DOHH2 (cell line): ENCODE measurements around the gene TPH2.

Experiments
- H3F3A ChIP-seq: fragments of 200-600 bp; sonication (generic), shearing (Covaris generic); 2 replicates; pipeline ENCODE4 v1.6.0; 2016; ENCODE audit warnings: antibody characterized with exemption, mild to moderate bottlenecking; ENCODE audit not compliant: control insufficient read depth, insufficient read depth
- H3K27ac ChIP-seq: fragments of 200-600 bp; sonication (generic); 2 replicates; pipeline ENCODE4 v1.5.1; 2014; ENCODE audit warnings: low read depth, mild to moderate bottlenecking, low read length, moderate library complexity
- H3K27me3 ChIP-seq: fragments of 200-600 bp; sonication (generic); 2 replicates; pipeline ENCODE4 v1.6.1; 2014; ENCODE audit warnings: mild to moderate bottlenecking, low read length, mixed read lengths; ENCODE audit not compliant: control insufficient read depth
- H3K36me3 ChIP-seq: fragments of 200-600 bp; sonication (generic); 2 replicates; pipeline ENCODE4 v1.6.1; 2014; ENCODE audit warnings: mild to moderate bottlenecking, low read length, moderate library complexity, mixed read lengths; ENCODE audit not compliant: control insufficient read depth
- H3K4me1 ChIP-seq: fragments of 200-600 bp; sonication (generic); 2 replicates; pipeline ENCODE4 v1.6.1; 2014; ENCODE audit warnings: mild to moderate bottlenecking, low read length, mixed read lengths; ENCODE audit not compliant: control insufficient read depth
- H3K4me2 ChIP-seq: fragments of 200-600 bp; sonication (generic); 2 replicates; pipeline ENCODE4 v1.6.0; 2014; ENCODE audit warnings: mild to moderate bottlenecking, low read length, moderate library complexity
- H3K4me3 ChIP-seq: fragments of 200-600 bp; sonication (generic); 2 replicates; pipeline ENCODE4 v1.5.1; 2014; ENCODE audit warnings: mild to moderate bottlenecking, low read length, mixed read lengths
- H3K79me2 ChIP-seq: fragments of 200-600 bp; sonication (generic); 2 replicates; pipeline ENCODE4 v1.6.1; 2014; ENCODE audit warnings: mild to moderate bottlenecking, low read length, mixed read lengths; ENCODE audit not compliant: control insufficient read depth
- H3K9me2 ChIP-seq: fragments of 200-600 bp; sonication (generic); replicated peaks from 2 replicates; pipeline ENCODE4 v1.6.1; 2014; ENCODE audit warnings: mild to moderate bottlenecking, low read length, mixed read lengths; ENCODE audit not compliant: control insufficient read depth
- H3K9me3 ChIP-seq: fragments of 200-600 bp; sonication (generic); 2 replicates; pipeline ENCODE4 v1.6.1; 2014; ENCODE audit warnings: antibody characterized with exemption, low read length, mixed read lengths; ENCODE audit not compliant: control insufficient read depth, insufficient read depth
- H4K20me1 ChIP-seq: fragments of 200-600 bp; sonication (generic); 2 replicates; pipeline ENCODE4 v1.6.0; 2014; ENCODE audit warnings: low read depth, mild to moderate bottlenecking, antibody characterized with exemption, low read length, moderate library complexity; ENCODE audit not compliant: control insufficient read depth, insufficient read depth
- EZH2phosphoT487 ChIP-seq: fragments of 200-600 bp; sonication (generic); IDR thresholded peaks from 2 replicates; pipeline ENCODE4 v1.6.1; 2017; ENCODE audit warnings: borderline replicate concordance, mild to moderate bottlenecking, antibody characterized with exemption, low read length, moderate library complexity, mixed read lengths
- TF ChIP-seq, protein P1 (sequence below): fragments of 200-600 bp; sonication (generic); IDR thresholded peaks from one replicate; pipeline ENCODE4 v1.5.1; 2014; ENCODE audit warnings: antibody characterized with exemption, mild to moderate bottlenecking, low read depth, low read length; ENCODE audit not compliant: poor library complexity, severe bottlenecking

Gene TPH2

DNA sequence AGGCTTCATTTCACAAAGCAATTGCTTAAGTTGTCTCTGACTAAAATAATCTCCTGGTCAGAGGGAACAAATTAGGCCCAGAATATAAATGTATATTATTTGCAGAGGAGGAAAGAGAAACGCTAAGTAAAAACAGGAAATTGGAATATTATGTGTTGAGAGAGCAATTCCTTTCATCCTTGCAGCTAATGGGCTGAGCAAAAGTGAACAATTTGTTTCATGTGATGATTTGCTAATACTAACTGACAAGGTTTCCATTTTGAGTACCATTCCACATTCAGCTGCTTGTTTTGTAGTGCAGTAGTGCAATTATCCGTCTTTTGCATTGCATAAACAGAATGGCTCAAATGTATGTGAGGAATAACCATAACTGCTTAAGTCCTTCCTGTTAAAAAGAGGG lies 103.2 kb downstream of the TPH2 start:
- H3F3A ChIP-seq: no peaks in the 10 kb centered on the region
- H4K20me1 ChIP-seq: no peaks in the 10 kb centered on the region
- H3K27me3 ChIP-seq: peaks cover 8% of the 10 kb centered on the region
- H3K79me2 ChIP-seq: no peaks in the 10 kb centered on the region
- H3K4me3 ChIP-seq: no peak overlapping the region
- TF ChIP-seq EZH2phosphoT487: no peak
- TF ChIP-seq, protein P1, sequence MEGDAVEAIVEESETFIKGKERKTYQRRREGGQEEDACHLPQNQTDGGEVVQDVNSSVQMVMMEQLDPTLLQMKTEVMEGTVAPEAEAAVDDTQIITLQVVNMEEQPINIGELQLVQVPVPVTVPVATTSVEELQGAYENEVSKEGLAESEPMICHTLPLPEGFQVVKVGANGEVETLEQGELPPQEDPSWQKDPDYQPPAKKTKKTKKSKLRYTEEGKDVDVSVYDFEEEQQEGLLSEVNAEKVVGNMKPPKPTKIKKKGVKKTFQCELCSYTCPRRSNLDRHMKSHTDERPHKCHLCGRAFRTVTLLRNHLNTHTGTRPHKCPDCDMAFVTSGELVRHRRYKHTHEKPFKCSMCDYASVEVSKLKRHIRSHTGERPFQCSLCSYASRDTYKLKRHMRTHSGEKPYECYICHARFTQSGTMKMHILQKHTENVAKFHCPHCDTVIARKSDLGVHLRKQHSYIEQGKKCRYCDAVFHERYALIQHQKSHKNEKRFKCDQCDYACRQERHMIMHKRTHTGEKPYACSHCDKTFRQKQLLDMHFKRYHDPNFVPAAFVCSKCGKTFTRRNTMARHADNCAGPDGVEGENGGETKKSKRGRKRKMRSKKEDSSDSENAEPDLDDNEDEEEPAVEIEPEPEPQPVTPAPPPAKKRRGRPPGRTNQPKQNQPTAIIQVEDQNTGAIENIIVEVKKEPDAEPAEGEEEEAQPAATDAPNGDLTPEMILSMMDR: no peak
- no peak overlapping the region for H3K4me2 ChIP-seq
- H3K4me1 ChIP-seq: no peaks in the 10 kb centered on the region
- no peak overlapping the region for H3K27ac ChIP-seq
- H3K36me3 ChIP-seq: no peaks in the 10 kb centered on the region
- no peaks in the 10 kb centered on the region; the same call in 1 of the 2 replicates for H3K9me2 ChIP-seq
- no peaks in the 10 kb centered on the region for H3K9me3 ChIP-seq

DNA sequence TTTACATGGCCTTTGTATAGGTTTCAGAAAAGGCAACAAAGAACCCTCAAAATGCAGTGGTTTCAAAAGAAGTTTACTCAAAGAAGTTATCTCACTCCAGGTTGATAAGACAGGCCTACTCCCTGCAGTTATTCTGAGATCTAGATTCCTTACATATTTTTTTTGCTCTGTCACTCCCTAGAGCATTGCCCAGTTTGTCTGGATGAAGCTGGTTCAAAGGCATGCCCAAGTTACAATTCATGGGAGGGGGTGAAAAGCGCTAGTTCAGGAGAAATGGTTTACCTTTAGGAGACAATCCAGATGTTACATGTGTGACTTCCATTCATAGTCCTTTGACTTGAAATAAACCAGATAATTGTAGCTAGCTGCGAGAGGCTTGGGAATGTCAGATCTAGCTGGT lies 115.0 kb downstream of the TPH2 start:
- Histone ChIP-seq H3K4me3 (no peak overlapping the region), H3K9me2 (no peaks in the 10 kb centered on the region), H3K9me3 (no peaks in the 10 kb centered on the region), H3K79me2 (no peaks in the 10 kb centered on the region), H4K20me1 (no peaks in the 10 kb centered on the region), H3K36me3 (no peaks in the 10 kb centered on the region), H3F3A (no peaks in the 10 kb centered on the region), H3K4me2 (no peak overlapping the region), H3K27ac (no peak overlapping the region), H3K27me3 (no peaks in the 10 kb centered on the region), H3K4me1 (no peaks in the 10 kb centered on the region)
- TF ChIP-seq, protein P1: no peak
- TF ChIP-seq EZH2phosphoT487: no peak

GRCh38 chr12:72054511-72054910 lies 115.9 kb downstream of the TPH2 start:
- TF ChIP-seq EZH2phosphoT487: no peak
- TF ChIP-seq, protein P1: no peak
- H3K4me1 ChIP-seq: no peaks in the 10 kb centered on the region
- H3K79me2 ChIP-seq: no peaks in the 10 kb centered on the region
- H3K27me3 ChIP-seq: no peaks in the 10 kb centered on the region
- H3K9me3 ChIP-seq: no peaks in the 10 kb centered on the region
- H3K36me3 ChIP-seq: no peaks in the 10 kb centered on the region
- H3F3A ChIP-seq: no peaks in the 10 kb centered on the region
- no peak overlapping the region for H3K4me3 ChIP-seq
- H3K9me2 ChIP-seq: no peaks in the 10 kb centered on the region
- no peak overlapping the region for H3K27ac ChIP-seq
- H3K4me2 ChIP-seq: no peak overlapping the region
- no peaks in the 10 kb centered on the region for H4K20me1 ChIP-seq

GRCh38 chr12:72057330-72057914 lies 118.8 kb downstream of the TPH2 start:
- Histone ChIP-seq H3K79me2 (no peaks in the 10 kb centered on the region), H3K4me1 (no peaks in the 10 kb centered on the region), H3K4me2 (no peak overlapping the region), H3K9me3 (no peaks in the 10 kb centered on the region), H3K27me3 (no peaks in the 10 kb centered on the region), H4K20me1 (no peaks in the 10 kb centered on the region), H3K27ac (no peak overlapping the region), H3K4me3 (no peak overlapping the region), H3K36me3 (no peaks in the 10 kb centered on the region), H3K9me2 (no peaks in the 10 kb centered on the region), H3F3A (no peaks in the 10 kb centered on the region)
- TF ChIP-seq, protein P1: no peak
- no peak for TF ChIP-seq EZH2phosphoT487
